ENCODE measurements around the gene SYNE2. TPM values are rescaled to one million over a fixed set of nuclear protein-coding genes. Genes with fewer than 3 reads are reported as not detected.
"Not testable (repeated sequence)": the region's sequence is repeated elsewhere in the genome, so short reads cannot be mapped to it uniquely, and the experiment has no call there.

The SYNE2 gene
- total and polyA plus RNA-seq, 2 donors: 33.5 to 102 TPM

DNA sequence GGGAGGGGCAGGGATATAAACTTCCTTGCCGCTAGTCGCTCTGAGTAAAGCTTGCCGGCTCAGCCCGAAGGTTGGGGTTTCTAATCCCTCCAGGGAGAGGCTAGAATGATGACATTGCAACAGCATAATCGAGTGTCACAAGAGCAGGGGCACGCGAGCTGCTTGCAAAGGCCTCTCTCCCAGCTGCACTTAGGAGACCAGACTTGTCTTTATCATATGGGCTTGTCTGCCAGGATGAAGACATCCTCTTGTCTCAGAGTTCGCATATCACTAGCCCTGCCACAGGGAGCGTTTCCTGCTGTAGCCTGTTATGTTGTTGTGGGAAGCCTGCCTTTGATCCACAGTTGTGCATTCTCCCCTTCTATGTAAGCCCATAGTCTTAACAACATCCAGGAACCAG is 261.4 kb downstream of the SYNE2 start:
- no peak for DNase-seq (ENCODE audit: extremely low spot score)
- H3K36me3 ChIP-seq (ENCODE audit: insufficient read depth): no peaks in the 10 kb centered on the region
- no peak overlapping the region for H3K4me3 ChIP-seq (ENCODE audit: low read depth, low read length)
- no peaks in the 10 kb centered on the region for H3K4me1 ChIP-seq (ENCODE audit: insufficient read depth)
- H3K27ac ChIP-seq (ENCODE audit: low read depth): no peak overlapping the region
- 55% methylated on average over 9 of the region's 9 CpGs for WGBS

GRCh38 chr14:64114796-64115195 is 262.0 kb downstream of the SYNE2 start:
- no peak overlapping the region for H3K27ac ChIP-seq (ENCODE audit: low read depth)
- H3K36me3 ChIP-seq (ENCODE audit: insufficient read depth): peaks cover 5% of the 10 kb centered on the region
- H3K4me3 ChIP-seq (ENCODE audit: low read depth, low read length): no peak overlapping the region
- no peaks in the 10 kb centered on the region for H3K4me1 ChIP-seq (ENCODE audit: insufficient read depth)
- WGBS: 95% methylated on average over 7 of the region's 7 CpGs
- no peak for DNase-seq (ENCODE audit: extremely low spot score)

DNA sequence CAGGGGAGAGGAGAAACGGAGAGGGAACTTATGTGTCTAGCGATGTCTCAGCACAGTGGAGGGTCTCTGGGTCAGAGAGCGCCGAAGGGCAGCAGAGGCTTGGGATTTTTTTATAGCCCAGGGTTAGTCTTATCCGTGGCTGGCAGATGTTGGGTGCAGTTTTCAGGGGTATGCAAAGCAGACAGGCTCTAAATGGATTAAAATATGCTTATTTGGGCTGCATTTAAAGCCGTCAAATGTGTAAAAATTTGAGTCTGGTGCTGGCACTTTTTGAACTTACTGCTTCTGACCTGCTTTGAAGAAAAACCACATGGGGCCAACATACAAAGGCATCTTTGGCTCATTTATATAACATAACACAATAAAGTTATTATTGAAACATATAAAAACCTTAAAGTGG is 262.6 kb downstream of the SYNE2 start:
- DNase-seq (ENCODE audit: extremely low spot score): no peak
- Histone ChIP-seq H3K27ac (ENCODE audit: low read depth) (no peak overlapping the region), H3K36me3 (ENCODE audit: insufficient read depth) (peaks cover 5% of the 10 kb centered on the region), H3K4me1 (ENCODE audit: insufficient read depth) (no peaks in the 10 kb centered on the region), H3K4me3 (ENCODE audit: low read depth, low read length) (no peak overlapping the region)
- 82% methylated on average over 6 of the region's 6 CpGs for WGBS

- WGBS: 81% methylated on average over 11 of the region's 11 CpGs
- H3K4me3 ChIP-seq (ENCODE audit: low read depth, low read length): no peak overlapping the region
- DNase-seq (ENCODE audit: extremely low spot score): no peak
- H3K4me1 ChIP-seq (ENCODE audit: insufficient read depth): no peaks in the 10 kb centered on the region
- peaks cover 8% of the 10 kb centered on the region for H3K36me3 ChIP-seq (ENCODE audit: insufficient read depth)
- H3K27ac ChIP-seq (ENCODE audit: low read depth): no peak overlapping the region
Measured at GRCh38 chr14:64117671-64118402, 265.0 kb downstream of the SYNE2 start.

GRCh38 chr14:64118403-64118742 is 265.6 kb downstream of the SYNE2 start:
- DNase-seq (ENCODE audit: extremely low spot score); H3K36me3 ChIP-seq (ENCODE audit: insufficient read depth); H3K4me1 ChIP-seq (ENCODE audit: insufficient read depth); H3K4me3 ChIP-seq (ENCODE audit: low read depth, low read length); H3K27ac ChIP-seq (ENCODE audit: low read depth): not testable (repeated sequence)
- 95% methylated on average over 7 of the region's 7 CpGs for whole genome bisulfite sequencing

GRCh38 chr14:64118892-64119291 is 266.1 kb downstream of the SYNE2 start:
- WGBS: 89% methylated on average over 2 of the region's 2 CpGs
- no peak overlapping the region for H3K4me3 ChIP-seq (ENCODE audit: low read depth, low read length)
- H3K4me1 ChIP-seq (ENCODE audit: insufficient read depth): no peaks in the 10 kb centered on the region
- no peak overlapping the region for H3K27ac ChIP-seq (ENCODE audit: low read depth)
- DNase-seq (ENCODE audit: extremely low spot score): no peak
- peaks cover 8% of the 10 kb centered on the region for H3K36me3 ChIP-seq (ENCODE audit: insufficient read depth)

DNA sequence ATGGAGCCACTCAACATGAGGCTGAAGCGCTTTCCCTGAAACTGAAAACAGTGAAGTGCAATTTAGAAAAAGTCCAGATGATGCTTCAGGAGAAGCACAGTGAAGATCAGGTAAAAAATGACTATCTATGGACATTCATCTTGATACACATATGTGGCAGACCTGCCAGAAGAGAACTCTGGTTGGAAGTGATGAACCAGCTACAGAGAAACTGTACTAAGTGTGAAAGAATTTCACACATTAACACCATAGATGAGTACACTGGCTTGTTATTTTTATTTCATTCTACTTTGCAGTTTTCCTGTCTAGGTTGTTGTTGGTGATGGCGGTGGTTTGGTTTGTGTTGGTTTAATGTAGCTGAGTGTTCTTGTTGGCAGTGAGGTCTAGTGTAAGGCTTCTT is 266.7 kb downstream of the SYNE2 start:
- WGBS: 97% methylated on average over 2 of the region's 2 CpGs
- H3K4me3 ChIP-seq (ENCODE audit: low read depth, low read length): no peak overlapping the region
- H3K36me3 ChIP-seq (ENCODE audit: insufficient read depth): peaks cover 8% of the 10 kb centered on the region
- no peak overlapping the region for H3K27ac ChIP-seq (ENCODE audit: low read depth)
- no peaks in the 10 kb centered on the region for H3K4me1 ChIP-seq (ENCODE audit: insufficient read depth)
- no peak for DNase-seq (ENCODE audit: extremely low spot score)

GRCh38 chr14:64119980-64120379 is 267.2 kb downstream of the SYNE2 start:
- DNase-seq (ENCODE audit: extremely low spot score): no peak
- peaks cover 8% of the 10 kb centered on the region for H3K36me3 ChIP-seq (ENCODE audit: insufficient read depth)
- no peak overlapping the region for H3K27ac ChIP-seq (ENCODE audit: low read depth)
- H3K4me3 ChIP-seq (ENCODE audit: low read depth, low read length): no peak overlapping the region
- no peaks in the 10 kb centered on the region for H3K4me1 ChIP-seq (ENCODE audit: insufficient read depth)

- DNase-seq (ENCODE audit: extremely low spot score): no peak
- Histone ChIP-seq H3K27ac (ENCODE audit: low read depth) (no peak overlapping the region), H3K4me3 (ENCODE audit: low read depth, low read length) (no peak overlapping the region), H3K36me3 (ENCODE audit: insufficient read depth) (peaks cover 12% of the 10 kb centered on the region), H3K4me1 (ENCODE audit: insufficient read depth) (no peaks in the 10 kb centered on the region)
- 97% methylated on average over 5 of the region's 5 CpGs for WGBS
Measured at GRCh38 chr14:64123241-64123822, 270.5 kb downstream of the SYNE2 start.

- 94% methylated on average over 2 of the region's 2 CpGs for WGBS
- H3K4me3 ChIP-seq (ENCODE audit: low read depth, low read length): no peak overlapping the region
- no peak for DNase-seq (ENCODE audit: extremely low spot score)
- H3K4me1 ChIP-seq (ENCODE audit: insufficient read depth): no peaks in the 10 kb centered on the region
- H3K36me3 ChIP-seq (ENCODE audit: insufficient read depth): peaks cover 9% of the 10 kb centered on the region
- H3K27ac ChIP-seq (ENCODE audit: low read depth): no peak overlapping the region
Measured at GRCh38 chr14:64125270-64125669, 272.5 kb downstream of the SYNE2 start.

DNA sequence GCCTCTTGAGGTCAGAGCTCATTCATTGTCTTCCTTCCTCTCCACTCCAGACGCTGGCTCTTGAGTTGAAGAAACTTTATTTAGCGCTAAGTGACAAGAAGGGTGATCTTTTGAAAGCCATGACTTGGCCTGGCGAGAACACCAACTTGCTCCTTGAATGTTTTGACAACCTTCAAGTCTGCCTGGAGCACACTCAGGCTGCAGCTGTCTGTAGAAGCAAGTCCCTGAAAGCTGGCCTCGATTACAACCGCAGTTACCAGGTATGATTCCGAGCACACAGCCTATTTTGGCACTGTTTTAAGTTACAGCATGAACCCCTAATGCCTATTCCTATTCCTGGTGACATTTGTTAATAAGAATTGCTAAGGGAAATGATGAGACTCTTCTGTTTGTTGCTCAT is 273.7 kb downstream of the SYNE2 start:
- 96% methylated on average over 6 of the region's 6 CpGs for WGBS
- no peak overlapping the region for H3K27ac ChIP-seq (ENCODE audit: low read depth)
- H3K36me3 ChIP-seq (ENCODE audit: insufficient read depth): peaks cover 9% of the 10 kb centered on the region
- DNase-seq (ENCODE audit: extremely low spot score): no peak
- no peak overlapping the region for H3K4me3 ChIP-seq (ENCODE audit: low read depth, low read length)
- H3K4me1 ChIP-seq (ENCODE audit: insufficient read depth): no peaks in the 10 kb centered on the region

DNA sequence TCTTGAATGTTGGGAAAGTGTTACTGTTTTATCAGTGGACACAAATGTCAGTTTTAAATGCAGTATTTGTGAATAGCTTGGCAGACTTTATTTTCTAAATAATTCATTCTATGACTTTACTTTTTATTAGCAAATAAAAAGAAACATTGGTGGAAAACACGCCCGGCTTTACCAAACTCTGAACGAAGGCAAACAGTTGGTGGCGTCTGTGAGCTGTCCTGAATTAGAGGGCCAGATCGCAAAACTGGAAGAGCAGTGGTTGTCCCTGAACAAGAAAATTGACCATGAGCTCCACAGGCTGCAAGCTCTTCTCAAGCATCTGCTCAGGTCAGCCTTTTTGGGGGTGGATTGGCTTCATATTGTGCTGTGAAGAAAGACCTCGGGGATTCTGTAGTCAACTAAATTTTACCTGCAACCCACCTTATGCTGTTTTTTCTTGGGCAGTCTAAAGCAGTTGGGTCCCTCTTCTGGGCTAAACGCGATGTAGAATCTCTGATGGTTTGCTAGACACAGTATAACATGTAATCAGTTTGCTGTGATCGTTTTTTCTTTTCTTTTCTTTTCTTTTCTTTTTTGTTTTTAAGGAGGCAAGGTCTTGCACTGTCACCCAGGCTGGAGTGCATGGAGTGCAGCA is 285.0 kb downstream of the SYNE2 start:
- 86% methylated on average over 9 of the region's 9 CpGs for WGBS
- Histone ChIP-seq H3K36me3 (ENCODE audit: insufficient read depth) (peaks cover 10% of the 10 kb centered on the region), H3K4me1 (ENCODE audit: insufficient read depth) (no peaks in the 10 kb centered on the region), H3K27ac (ENCODE audit: low read depth) (no peak overlapping the region), H3K4me3 (ENCODE audit: low read depth, low read length) (no peak overlapping the region)
- no peak for DNase-seq (ENCODE audit: extremely low spot score)

- Histone ChIP-seq H3K4me3 (ENCODE audit: low read depth, low read length) (no peak overlapping the region), H3K4me1 (ENCODE audit: insufficient read depth) (no peaks in the 10 kb centered on the region), H3K36me3 (ENCODE audit: insufficient read depth) (no peaks in the 10 kb centered on the region), H3K27ac (ENCODE audit: low read depth) (no peak overlapping the region)
- DNase-seq (ENCODE audit: extremely low spot score): no peak
- WGBS: 60% methylated on average over 7 of the region's 7 CpGs
Measured at GRCh38 chr14:64147126-64147790, 294.5 kb downstream of the SYNE2 start.

DNA sequence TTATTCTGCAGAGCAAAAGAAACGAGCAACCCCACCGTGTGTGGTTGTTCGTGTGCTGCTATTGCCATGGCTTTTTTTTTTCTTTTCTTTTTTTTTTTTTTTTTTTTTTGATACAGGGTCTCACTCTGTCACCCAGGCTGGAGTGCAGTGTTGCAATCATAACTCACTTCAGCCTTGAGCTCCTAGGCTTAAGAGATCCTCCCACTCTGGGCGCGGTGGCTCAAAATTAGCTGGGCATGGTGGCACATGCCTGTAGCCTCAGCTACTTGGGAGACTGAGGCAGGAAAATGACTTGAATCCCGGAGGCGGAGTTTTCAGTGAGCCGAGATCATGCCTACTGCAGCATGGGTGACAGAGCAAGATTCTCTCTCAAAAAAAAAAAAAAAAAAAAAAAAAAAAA is 297.1 kb downstream of the SYNE2 start:
- Histone ChIP-seq H3K4me3 (ENCODE audit: low read depth, low read length) (no peak overlapping the region), H3K4me1 (ENCODE audit: insufficient read depth) (no peaks in the 10 kb centered on the region), H3K36me3 (ENCODE audit: insufficient read depth) (no peaks in the 10 kb centered on the region), H3K27ac (ENCODE audit: low read depth) (no peak overlapping the region)
- 88% methylated on average over 8 of the region's 8 CpGs for WGBS
- no peak for DNase-seq (ENCODE audit: extremely low spot score)
